ENCODE measurements around the gene SYT13.

The SYT13 gene

GRCh38 chr11:45285930-45286632, at the start of gene SYT13:
Gene SYT13 (minus strand): TSS chr11:45286341. CDS start chr11:45286207, 134 bp downstream.
- no peak for DNase-seq

- no peak for DNase-seq
Observed at GRCh38 chr11:45335434-45335833, 49.3 kb upstream of the SYT13 start.

- no peak for DNase-seq
Observed at GRCh38 chr11:45334836-45335235, 48.7 kb upstream of the SYT13 start.

GRCh38 chr11:45334410-45334809, 48.3 kb upstream of the SYT13 start:
- no peak for DNase-seq

GRCh38 chr11:45333001-45333971, 47.1 kb upstream of the SYT13 start:
- peak; percentile 80 for DNase-seq

GRCh38 chr11:45332276-45332934, 46.3 kb upstream of the SYT13 start:
- DNase-seq = peak; percentile 37

- DNase-seq = no peak
Observed at GRCh38 chr11:45331839-45332238, 45.7 kb upstream of the SYT13 start.

- no peak for DNase-seq
Observed at GRCh38 chr11:45328726-45329125, 42.6 kb upstream of the SYT13 start.

- no peak for DNase-seq
Observed at GRCh38 chr11:45324459-45324858, 38.3 kb upstream of the SYT13 start.

- no peak for DNase-seq
Observed at GRCh38 chr11:45323601-45324249, 37.6 kb upstream of the SYT13 start.

- DNase-seq = no peak
Observed at GRCh38 chr11:45322891-45323600, 36.9 kb upstream of the SYT13 start.

GRCh38 chr11:45322111-45322705, 36.1 kb upstream of the SYT13 start:
- DNase-seq = no peak

- DNase-seq = no peak
Observed at GRCh38 chr11:45321669-45322068, 35.5 kb upstream of the SYT13 start.

- no peak for DNase-seq
Observed at GRCh38 chr11:45321031-45321595, 35.0 kb upstream of the SYT13 start.

GRCh38 chr11:45320371-45320770, 34.2 kb upstream of the SYT13 start:
- no peak for DNase-seq

- no peak for DNase-seq
Observed at GRCh38 chr11:45319077-45319476, 32.9 kb upstream of the SYT13 start.

- DNase-seq = no peak
Observed at GRCh38 chr11:45318516-45318915, 32.4 kb upstream of the SYT13 start.

GRCh38 chr11:45316258-45316657, 30.1 kb upstream of the SYT13 start:
- no peak for DNase-seq

- no peak for DNase-seq
Observed at GRCh38 chr11:45314900-45315299, 28.8 kb upstream of the SYT13 start.

- no peak for DNase-seq
Observed at GRCh38 chr11:45313171-45313865, 27.2 kb upstream of the SYT13 start.
